Astrocyte (in vitro differentiated cells and primary cell): ENCODE data around the gene SLC2A2. TPM values are rescaled to one million over a fixed set of nuclear protein-coding genes. Genes with fewer than 3 reads are reported as not detected.

Source experiments
- DNase-seq: peaks from one replicate; pipeline ENCODE4 v3.0.0-alpha.2; 2010; ENCODE audit warnings: low read depth
- FAIRE-seq: peaks from 2 replicates; lab custom pipeline; 2011; peaks lifted over from hg19 to GRCh38; lab: Jason Lieb, UNC
- H2AFZ ChIP-seq: 2 replicates; pipeline ENCODE4 v1.6.0; 2012; ENCODE audit warnings: low read depth, low read length, inconsistent platforms
- H3K27ac ChIP-seq: 2 replicates; pipeline ENCODE4 v1.5.1; 2011; ENCODE audit warnings: low read depth, low read length, inconsistent platforms
- H3K27me3 ChIP-seq: 2 replicates; pipeline ENCODE4 v1.6.0; 2011; ENCODE audit warnings: low read length, inconsistent platforms; ENCODE audit not compliant: insufficient read depth
- H3K36me3 ChIP-seq: 2 replicates; pipeline ENCODE4 v1.5.1; 2011; ENCODE audit warnings: low read length, inconsistent platforms; ENCODE audit not compliant: insufficient read depth
- H3K4me1 ChIP-seq: 2 replicates; pipeline ENCODE4 v1.5.1; 2011; ENCODE audit warnings: low read length, inconsistent platforms; ENCODE audit not compliant: insufficient read depth
- H3K4me2 ChIP-seq: 2 replicates; pipeline ENCODE4 v1.6.0; 2012; ENCODE audit warnings: low read length, inconsistent platforms
- H3K4me3 ChIP-seq: 2 replicates; pipeline ENCODE4 v1.5.1; 2011; ENCODE audit warnings: low read depth, mild to moderate bottlenecking, low read length, inconsistent platforms; ENCODE audit not compliant: insufficient read depth
- H3K79me2 ChIP-seq: 2 replicates; pipeline ENCODE4 v1.6.0; 2012; ENCODE audit warnings: mild to moderate bottlenecking, low read length, inconsistent platforms; ENCODE audit not compliant: insufficient read depth
- H3K9ac ChIP-seq: 2 replicates; pipeline ENCODE4 v1.6.0; 2012; ENCODE audit warnings: mild to moderate bottlenecking, low read length, inconsistent platforms
- H3K9me3 ChIP-seq: 2 replicates; pipeline ENCODE4 v1.5.1; 2012; ENCODE audit warnings: low read depth, mild to moderate bottlenecking, low read length, inconsistent platforms; ENCODE audit not compliant: insufficient read depth
- H4K20me1 ChIP-seq: 2 replicates; pipeline ENCODE4 v1.6.0; 2012; ENCODE audit warnings: low read length, inconsistent platforms; ENCODE audit not compliant: insufficient read depth
- H3K27ac Mint-ChIP-seq: one replicate; pipeline ENCODE4 v1.8.0; 2021; ENCODE audit warnings: mild to moderate bottlenecking, mixed read lengths; ENCODE audit not compliant: unreplicated experiment
- H3K27me3 Mint-ChIP-seq: one replicate; pipeline ENCODE4 v1.8.0; 2021; ENCODE audit warnings: low read depth, mixed read lengths; ENCODE audit not compliant: unreplicated experiment
- H3K36me3 Mint-ChIP-seq: one replicate; pipeline ENCODE4 v1.8.0; 2021; ENCODE audit warnings: low read depth, mixed read lengths; ENCODE audit not compliant: unreplicated experiment
- H3K4me1 Mint-ChIP-seq: one replicate; pipeline ENCODE4 v1.8.0; 2021; ENCODE audit warnings: low read depth, mixed read lengths; ENCODE audit not compliant: unreplicated experiment
- H3K4me3 Mint-ChIP-seq: one replicate; pipeline ENCODE4 v1.8.0; 2021; ENCODE audit warnings: mild to moderate bottlenecking, moderate library complexity, mixed read lengths; ENCODE audit not compliant: unreplicated experiment
- H3K9me3 Mint-ChIP-seq: one replicate; pipeline ENCODE4 v1.8.0; 2021; ENCODE audit warnings: mild to moderate bottlenecking, mixed read lengths; ENCODE audit not compliant: unreplicated experiment
- EZH2 ChIP-seq: IDR thresholded peaks from 2 replicates; pipeline ENCODE4 v1.6.1; 2012; ENCODE audit warnings: mild to moderate bottlenecking, low read length, inconsistent platforms; ENCODE audit not compliant: insufficient read depth
- total RNA-seq: library from RNA; stranded (reverse); gene quantifications from 2 replicates; pipeline ENCODE4 v1.2.1, GENCODE V29; 2021
- TF ChIP-seq, protein P1 (sequence below): IDR thresholded peaks from 2 replicates; pipeline ENCODE4 v1.5.1; 2011; ENCODE audit warnings: low read depth, mild to moderate bottlenecking, inconsistent platforms, low read length, moderate library complexity; ENCODE audit not compliant: insufficient read depth

Gene SLC2A2
- total RNA-seq, 1 donor from 2014 or later, result not detected

DNA sequence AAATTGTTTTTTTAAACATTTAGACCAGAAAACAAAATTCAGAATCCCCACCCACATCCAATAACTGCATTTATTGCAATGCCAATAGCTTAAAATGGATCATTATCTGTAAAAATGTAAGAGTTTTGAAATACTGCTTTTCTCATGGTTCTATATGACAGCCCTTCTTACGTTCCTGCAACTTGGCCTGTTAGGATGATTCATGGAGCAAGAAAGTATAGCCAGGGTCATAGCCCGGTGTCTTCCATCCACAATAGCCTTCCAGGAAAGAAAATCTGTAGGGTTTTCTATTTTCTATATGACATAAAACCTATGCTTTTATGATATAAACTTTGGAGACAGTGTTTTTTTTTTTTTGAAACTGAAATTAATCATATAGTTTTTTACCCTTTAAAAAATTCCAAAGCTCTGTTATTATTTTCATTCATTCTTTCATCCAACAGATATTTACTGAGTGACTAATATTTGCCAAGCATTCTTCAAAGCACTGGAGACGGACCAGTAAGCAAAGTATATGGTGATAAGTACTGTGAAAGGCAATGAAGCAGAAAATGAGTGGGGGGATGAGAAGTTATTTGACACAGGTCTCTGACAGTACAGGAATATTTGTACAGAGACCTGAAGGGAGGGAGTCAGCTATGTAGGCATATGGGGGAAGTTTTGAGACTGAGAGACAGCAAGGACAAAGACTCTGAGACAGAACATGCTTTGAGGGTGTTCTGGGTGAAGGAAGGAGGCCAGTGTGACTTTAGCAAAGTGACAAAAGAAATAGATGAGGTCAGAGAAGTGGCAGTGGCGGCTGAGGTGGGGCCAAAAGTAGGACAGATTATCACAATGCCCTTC lies 29.0 kb upstream of the SLC2A2 start:
- Histone ChIP-seq H3K4me3 (no peak overlapping the region), H3K9me3 (no peaks in the 10 kb centered on the region), H3K4me1 (peaks cover 19% of the 10 kb centered on the region), H4K20me1 (no peaks in the 10 kb centered on the region), H3K27me3 (no peaks in the 10 kb centered on the region), H3K4me2 (peak overlapping the region; percentile 63), H3K9ac (peak overlapping the region; percentile 64), H2AFZ (no peak overlapping the region), H3K27ac (peak overlapping the region; percentile 79), H3K36me3 (no peaks in the 10 kb centered on the region), H3K79me2 (no peaks in the 10 kb centered on the region)
- FAIRE-seq (peak; percentile 67), DNase-seq (peak; percentile 87)
- H3K27ac Mint-ChIP-seq, result peak overlapping the region; percentile 12
- H3K9me3 Mint-ChIP-seq, result peaks cover 6% of the 10 kb centered on the region
- peaks cover 7% of the 10 kb centered on the region for H3K4me1 Mint-ChIP-seq
- no peaks in the 10 kb centered on the region for H3K27me3 Mint-ChIP-seq
- no peak overlapping the region for H3K4me3 Mint-ChIP-seq
- peaks cover 1% of the 10 kb centered on the region for H3K36me3 Mint-ChIP-seq
- TF ChIP-seq EZH2, result no peak
- TF ChIP-seq, protein P1, sequence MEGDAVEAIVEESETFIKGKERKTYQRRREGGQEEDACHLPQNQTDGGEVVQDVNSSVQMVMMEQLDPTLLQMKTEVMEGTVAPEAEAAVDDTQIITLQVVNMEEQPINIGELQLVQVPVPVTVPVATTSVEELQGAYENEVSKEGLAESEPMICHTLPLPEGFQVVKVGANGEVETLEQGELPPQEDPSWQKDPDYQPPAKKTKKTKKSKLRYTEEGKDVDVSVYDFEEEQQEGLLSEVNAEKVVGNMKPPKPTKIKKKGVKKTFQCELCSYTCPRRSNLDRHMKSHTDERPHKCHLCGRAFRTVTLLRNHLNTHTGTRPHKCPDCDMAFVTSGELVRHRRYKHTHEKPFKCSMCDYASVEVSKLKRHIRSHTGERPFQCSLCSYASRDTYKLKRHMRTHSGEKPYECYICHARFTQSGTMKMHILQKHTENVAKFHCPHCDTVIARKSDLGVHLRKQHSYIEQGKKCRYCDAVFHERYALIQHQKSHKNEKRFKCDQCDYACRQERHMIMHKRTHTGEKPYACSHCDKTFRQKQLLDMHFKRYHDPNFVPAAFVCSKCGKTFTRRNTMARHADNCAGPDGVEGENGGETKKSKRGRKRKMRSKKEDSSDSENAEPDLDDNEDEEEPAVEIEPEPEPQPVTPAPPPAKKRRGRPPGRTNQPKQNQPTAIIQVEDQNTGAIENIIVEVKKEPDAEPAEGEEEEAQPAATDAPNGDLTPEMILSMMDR, result no peak

DNA sequence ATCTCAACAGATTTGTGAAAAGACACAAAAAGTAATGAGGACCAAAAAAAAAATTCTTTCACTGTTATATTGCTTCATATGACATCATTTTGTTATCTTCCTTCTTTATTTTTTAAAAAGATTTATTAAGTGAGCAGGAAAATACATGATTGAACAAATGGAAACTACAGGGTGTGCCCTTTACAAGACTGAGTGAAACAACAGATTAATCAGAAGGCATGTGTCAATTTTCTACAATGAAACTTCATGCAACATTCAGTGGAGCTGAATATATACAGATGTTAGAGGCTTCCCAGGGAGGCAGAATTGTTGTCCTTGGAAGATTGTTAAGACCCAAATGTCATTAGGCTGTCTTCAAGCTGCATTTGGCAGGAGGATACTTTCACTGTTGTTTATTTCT lies 28.4 kb upstream of the SLC2A2 start:
- peaks cover 7% of the 10 kb centered on the region for H3K4me1 Mint-ChIP-seq
- no peaks in the 10 kb centered on the region for H3K27me3 Mint-ChIP-seq
- FAIRE-seq (no peak), DNase-seq (peak; percentile 10)
- Histone ChIP-seq H4K20me1 (no peaks in the 10 kb centered on the region), H3K27ac (peak overlapping the region; percentile 79), H3K4me3 (no peak overlapping the region), H3K9me3 (no peaks in the 10 kb centered on the region), H3K4me1 (peaks cover 19% of the 10 kb centered on the region), H2AFZ (no peak overlapping the region), H3K36me3 (no peaks in the 10 kb centered on the region), H3K9ac (no peak overlapping the region), H3K79me2 (no peaks in the 10 kb centered on the region), H3K4me2 (peak overlapping the region; percentile 63), H3K27me3 (no peaks in the 10 kb centered on the region)
- H3K9me3 Mint-ChIP-seq, result peaks cover 6% of the 10 kb centered on the region
- no peaks in the 10 kb centered on the region for H3K36me3 Mint-ChIP-seq
- no peak overlapping the region for H3K27ac Mint-ChIP-seq
- no peak overlapping the region for H3K4me3 Mint-ChIP-seq
- no peak for TF ChIP-seq EZH2
- TF ChIP-seq, protein P1, result no peak

DNA sequence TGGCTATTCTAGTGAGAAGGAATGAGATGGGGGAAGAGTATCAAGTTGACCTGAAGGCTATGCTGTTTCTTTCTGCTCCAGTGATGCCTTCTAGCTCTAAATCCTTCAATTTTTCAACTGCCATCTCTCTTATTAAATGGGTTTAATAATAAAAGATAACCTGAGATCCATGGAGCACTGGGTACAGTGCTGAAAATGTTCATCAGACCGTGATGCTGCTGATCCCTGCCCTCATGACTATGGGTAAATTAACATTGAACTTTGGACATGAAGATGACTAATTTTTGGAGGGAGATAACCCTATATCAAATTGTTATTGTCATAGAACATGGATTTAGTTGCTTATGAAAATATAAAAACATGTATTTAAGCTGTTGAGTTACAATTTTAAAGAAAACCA lies 27.7 kb upstream of the SLC2A2 start:
- H4K20me1 ChIP-seq, result no peaks in the 10 kb centered on the region
- Mint-ChIP-seq H3K4me1 (peaks cover 7% of the 10 kb centered on the region), H3K4me3 (no peak overlapping the region), H3K27me3 (no peaks in the 10 kb centered on the region), H3K27ac (no peak overlapping the region), H3K36me3 (no peaks in the 10 kb centered on the region), H3K9me3 (peaks cover 6% of the 10 kb centered on the region)
- H2AFZ ChIP-seq, result no peak overlapping the region
- no peak overlapping the region for H3K4me2 ChIP-seq
- no peaks in the 10 kb centered on the region for H3K27me3 ChIP-seq
- no peak overlapping the region for H3K4me3 ChIP-seq
- H3K27ac ChIP-seq, result no peak overlapping the region
- H3K36me3 ChIP-seq, result no peaks in the 10 kb centered on the region
- no peaks in the 10 kb centered on the region for H3K9me3 ChIP-seq
- peaks cover 19% of the 10 kb centered on the region for H3K4me1 ChIP-seq
- DNase-seq (no peak), FAIRE-seq (no peak)
- H3K79me2 ChIP-seq, result no peaks in the 10 kb centered on the region
- TF ChIP-seq, protein P1, result no peak
- no peak for TF ChIP-seq EZH2
- no peak overlapping the region for H3K9ac ChIP-seq
